ENCODE measurements around the gene WWOX. TPM values are rescaled to one million over a fixed set of nuclear protein-coding genes. Genes with fewer than 3 reads are reported as not detected.

Gene WWOX
- total RNA-seq, 1 donor from 2014 or later: 34.9 TPM

GRCh38 chr16:78520470-78520869 lies 421.0 kb downstream of the WWOX start:
- no peaks in the 10 kb centered on the region for H3K27me3 ChIP-seq (ENCODE audit: control insufficient read depth, insufficient read depth, low read length)
- no peak for TF ChIP-seq CTCF (IDR thresholded peaks at IDR 0.05; ENCODE audit: insufficient read depth, low read length, poor library complexity, severe bottlenecking)
- no peaks in the 10 kb centered on the region for H3K36me3 ChIP-seq (ENCODE audit: control insufficient read depth, insufficient read depth, low read length)
- no peak for DNase-seq (ENCODE audit: low read depth)
- no peak overlapping the region for H3K4me3 ChIP-seq (ENCODE audit: low read depth, low read length)

DNA sequence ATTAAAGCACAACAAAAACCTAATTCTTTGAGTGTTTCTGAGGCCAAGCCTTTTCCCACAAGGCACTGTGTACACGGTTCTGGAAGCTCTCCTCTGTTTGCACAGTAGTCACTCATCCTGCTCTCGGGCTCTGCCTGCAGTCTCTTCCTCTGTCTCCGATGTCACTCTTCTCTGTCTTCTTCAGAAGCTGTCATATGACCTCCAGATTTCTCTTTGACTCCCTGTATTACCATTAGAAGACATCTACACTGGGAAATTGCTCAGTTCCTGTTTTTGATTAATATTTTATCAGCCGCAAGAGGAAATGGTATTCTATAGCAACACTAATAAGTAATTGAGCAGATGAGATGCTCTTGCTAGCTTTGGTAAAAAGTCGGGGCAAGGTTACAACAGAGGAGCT lies 422.9 kb downstream of the WWOX start:
- no peak for DNase-seq (ENCODE audit: low read depth)
- Histone ChIP-seq H3K27me3 (ENCODE audit: control insufficient read depth, insufficient read depth, low read length) (no peaks in the 10 kb centered on the region), H3K4me3 (ENCODE audit: low read depth, low read length) (no peak overlapping the region), H3K36me3 (ENCODE audit: control insufficient read depth, insufficient read depth, low read length) (no peaks in the 10 kb centered on the region)
- no peak for TF ChIP-seq CTCF (IDR thresholded peaks at IDR 0.05; ENCODE audit: insufficient read depth, low read length, poor library complexity, severe bottlenecking)

GRCh38 chr16:78523212-78523985 lies 423.9 kb downstream of the WWOX start:
- Histone ChIP-seq H3K4me3 (ENCODE audit: low read depth, low read length) (no peak overlapping the region), H3K27me3 (ENCODE audit: control insufficient read depth, insufficient read depth, low read length) (no peaks in the 10 kb centered on the region), H3K36me3 (ENCODE audit: control insufficient read depth, insufficient read depth, low read length) (no peaks in the 10 kb centered on the region)
- DNase-seq (ENCODE audit: low read depth): no peak
- TF ChIP-seq CTCF (IDR thresholded peaks at IDR 0.05; ENCODE audit: insufficient read depth, low read length, poor library complexity, severe bottlenecking): no peak

GRCh38 chr16:78524066-78524595 lies 424.7 kb downstream of the WWOX start:
- no peaks in the 10 kb centered on the region for H3K36me3 ChIP-seq (ENCODE audit: control insufficient read depth, insufficient read depth, low read length)
- no peak overlapping the region for H3K4me3 ChIP-seq (ENCODE audit: low read depth, low read length)
- no peaks in the 10 kb centered on the region for H3K27me3 ChIP-seq (ENCODE audit: control insufficient read depth, insufficient read depth, low read length)
- no peak for DNase-seq (ENCODE audit: low read depth)
- no peak for TF ChIP-seq CTCF (IDR thresholded peaks at IDR 0.05; ENCODE audit: insufficient read depth, low read length, poor library complexity, severe bottlenecking)

GRCh38 chr16:78528265-78528664 lies 428.8 kb downstream of the WWOX start:
- Histone ChIP-seq H3K27me3 (ENCODE audit: control insufficient read depth, insufficient read depth, low read length) (no peaks in the 10 kb centered on the region), H3K36me3 (ENCODE audit: control insufficient read depth, insufficient read depth, low read length) (no peaks in the 10 kb centered on the region), H3K4me3 (ENCODE audit: low read depth, low read length) (no peak overlapping the region)
- TF ChIP-seq CTCF (IDR thresholded peaks at IDR 0.05; ENCODE audit: insufficient read depth, low read length, poor library complexity, severe bottlenecking): no peak
- no peak for DNase-seq (ENCODE audit: low read depth)

DNA sequence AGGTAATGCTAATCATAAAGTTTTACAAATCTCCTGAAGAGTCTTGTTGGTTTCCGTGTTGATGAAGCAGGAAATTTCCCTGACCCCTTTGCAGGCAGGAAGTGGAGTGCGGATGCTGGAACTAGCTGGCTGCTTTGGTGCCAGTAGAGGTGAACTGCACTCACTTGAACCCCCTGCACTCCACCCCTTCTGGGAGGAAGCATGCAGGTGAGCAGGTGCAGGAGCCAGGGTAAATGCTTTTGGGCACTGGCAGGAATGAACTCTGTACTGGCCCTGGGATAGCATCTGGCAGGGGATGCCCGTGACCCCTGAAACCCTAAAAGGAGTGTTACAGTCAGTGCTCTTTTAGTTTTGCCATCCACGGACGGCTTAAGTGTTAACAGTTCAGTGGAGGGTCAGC lies 430.4 kb downstream of the WWOX start:
- DNase-seq (ENCODE audit: low read depth): no peak
- no peak for TF ChIP-seq CTCF (IDR thresholded peaks at IDR 0.05; ENCODE audit: insufficient read depth, low read length, poor library complexity, severe bottlenecking)
- Histone ChIP-seq H3K27me3 (ENCODE audit: control insufficient read depth, insufficient read depth, low read length) (no peaks in the 10 kb centered on the region), H3K36me3 (ENCODE audit: control insufficient read depth, insufficient read depth, low read length) (no peaks in the 10 kb centered on the region), H3K4me3 (ENCODE audit: low read depth, low read length) (no peak overlapping the region)

Data from kidney epithelial cell (primary cell).